HepG2 (cell line): ENCODE measurements around the gene PRSS2. TPM values are rescaled to one million over a fixed set of nuclear protein-coding genes. Genes with fewer than 3 reads are reported as not detected.

Experiments used
- ZBTB8A ChIP-seq: sonication (generic); formaldehyde crosslinking; IDR thresholded peaks from 2 replicates; pipeline ENCODE4 v1.4.0; 2020; ENCODE audit warnings: mild to moderate bottlenecking, low read depth, missing genetic modification reagents, borderline replicate concordance
- polyA plus RNA-seq, 8 experiments: library from polyadenylated mRNA; depleted of rRNA in 3 of 8; stranded (reverse) in 7 of 8; unstranded in 1 of 8; fragments of >200 nt; fragmentation: Illumina TruSeq in 4 of 8; extraction: Trizol in 4 of 8; gene quantifications; 2 replicates each; pipeline versions ENCODE4 v1.2.1 to v1.2.3, GENCODE V29; 2011 to 2016; ENCODE audit warnings: low read depth in 4 of 8, missing spikeins in 1 of 8, mixed read lengths in 1 of 8; ENCODE audit not compliant: insufficient read depth in 1 of 8
- small RNA-seq, 3 experiments: library from RNA; depleted of rRNA; stranded (forward); fragments of <200 nt; gene quantifications; one replicate each; pipeline ENCODE3, GENCODE V24; 2012; ENCODE audit warnings: low read depth in 2 of 3, low replicate concordance in 1 of 3; ENCODE audit not compliant: insufficient read length in 3 of 3, insufficient read depth in 2 of 3
- total RNA-seq, 5 experiments: library from RNA; depleted of rRNA; stranded (reverse); fragments of >200 nt; fragmentation: Illumina TruSeq; extraction: Trizol; gene quantifications; 2 replicates each; pipeline ENCODE4 v1.2.3, GENCODE V29; 2016; ENCODE audit warnings: low read depth in 1 of 5
- TF ChIP-seq, protein P1 (sequence below): IDR thresholded peaks from 2 replicates; pipeline ENCODE4 v1.6.1; 2012; ENCODE audit warnings: low read length, improper control_type of control experiment
- TF ChIP-seq, protein P2 (sequence below): sonication (generic); formaldehyde crosslinking; IDR thresholded peaks from 2 replicates; pipeline ENCODE4 v1.9.0; 2021; ENCODE audit warnings: mild to moderate bottlenecking, missing genetic modification reagents
- TF ChIP-seq, protein P3 (sequence below): sonication (generic); formaldehyde crosslinking; IDR thresholded peaks from 2 replicates; pipeline ENCODE4 v1.5.0; 2020; ENCODE audit warnings: missing genetic modification reagents, mild to moderate bottlenecking, borderline replicate concordance

Gene PRSS2
- total and polyA plus RNA-seq, 2 of the 13 experiments (the other 11 are each of a cell fraction or from before 2014, with no cell fraction given), result not detected

DNA sequence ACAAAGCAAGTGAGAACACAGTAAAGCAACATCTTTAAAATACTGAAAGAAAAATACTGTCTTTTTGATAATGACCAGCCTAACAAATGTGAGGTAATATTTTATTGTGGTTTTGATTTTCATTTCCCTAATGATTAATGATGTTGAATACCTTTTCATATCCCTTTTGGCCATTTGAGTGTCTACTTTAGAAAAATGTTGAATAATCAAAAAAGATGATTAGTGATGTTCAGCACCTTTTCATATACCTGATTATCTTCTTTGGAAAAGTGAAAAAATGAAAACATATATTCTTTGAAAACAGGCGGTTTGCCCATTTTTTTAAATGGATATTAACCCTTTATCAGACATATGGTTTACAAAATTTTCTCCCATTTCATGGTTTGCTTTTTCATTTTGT is 51.9 kb downstream of the PRSS2 start (continued):
- TF ChIP-seq, protein P1, sequence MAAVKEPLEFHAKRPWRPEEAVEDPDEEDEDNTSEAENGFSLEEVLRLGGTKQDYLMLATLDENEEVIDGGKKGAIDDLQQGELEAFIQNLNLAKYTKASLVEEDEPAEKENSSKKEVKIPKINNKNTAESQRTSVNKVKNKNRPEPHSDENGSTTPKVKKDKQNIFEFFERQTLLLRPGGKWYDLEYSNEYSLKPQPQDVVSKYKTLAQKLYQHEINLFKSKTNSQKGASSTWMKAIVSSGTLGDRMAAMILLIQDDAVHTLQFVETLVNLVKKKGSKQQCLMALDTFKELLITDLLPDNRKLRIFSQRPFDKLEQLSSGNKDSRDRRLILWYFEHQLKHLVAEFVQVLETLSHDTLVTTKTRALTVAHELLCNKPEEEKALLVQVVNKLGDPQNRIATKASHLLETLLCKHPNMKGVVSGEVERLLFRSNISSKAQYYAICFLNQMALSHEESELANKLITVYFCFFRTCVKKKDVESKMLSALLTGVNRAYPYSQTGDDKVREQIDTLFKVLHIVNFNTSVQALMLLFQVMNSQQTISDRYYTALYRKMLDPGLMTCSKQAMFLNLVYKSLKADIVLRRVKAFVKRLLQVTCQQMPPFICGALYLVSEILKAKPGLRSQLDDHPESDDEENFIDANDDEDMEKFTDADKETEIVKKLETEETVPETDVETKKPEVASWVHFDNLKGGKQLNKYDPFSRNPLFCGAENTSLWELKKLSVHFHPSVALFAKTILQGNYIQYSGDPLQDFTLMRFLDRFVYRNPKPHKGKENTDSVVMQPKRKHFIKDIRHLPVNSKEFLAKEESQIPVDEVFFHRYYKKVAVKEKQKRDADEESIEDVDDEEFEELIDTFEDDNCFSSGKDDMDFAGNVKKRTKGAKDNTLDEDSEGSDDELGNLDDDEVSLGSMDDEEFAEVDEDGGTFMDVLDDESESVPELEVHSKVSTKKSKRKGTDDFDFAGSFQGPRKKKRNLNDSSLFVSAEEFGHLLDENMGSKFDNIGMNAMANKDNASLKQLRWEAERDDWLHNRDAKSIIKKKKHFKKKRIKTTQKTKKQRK, result no peak
- TF ChIP-seq, protein P2, sequence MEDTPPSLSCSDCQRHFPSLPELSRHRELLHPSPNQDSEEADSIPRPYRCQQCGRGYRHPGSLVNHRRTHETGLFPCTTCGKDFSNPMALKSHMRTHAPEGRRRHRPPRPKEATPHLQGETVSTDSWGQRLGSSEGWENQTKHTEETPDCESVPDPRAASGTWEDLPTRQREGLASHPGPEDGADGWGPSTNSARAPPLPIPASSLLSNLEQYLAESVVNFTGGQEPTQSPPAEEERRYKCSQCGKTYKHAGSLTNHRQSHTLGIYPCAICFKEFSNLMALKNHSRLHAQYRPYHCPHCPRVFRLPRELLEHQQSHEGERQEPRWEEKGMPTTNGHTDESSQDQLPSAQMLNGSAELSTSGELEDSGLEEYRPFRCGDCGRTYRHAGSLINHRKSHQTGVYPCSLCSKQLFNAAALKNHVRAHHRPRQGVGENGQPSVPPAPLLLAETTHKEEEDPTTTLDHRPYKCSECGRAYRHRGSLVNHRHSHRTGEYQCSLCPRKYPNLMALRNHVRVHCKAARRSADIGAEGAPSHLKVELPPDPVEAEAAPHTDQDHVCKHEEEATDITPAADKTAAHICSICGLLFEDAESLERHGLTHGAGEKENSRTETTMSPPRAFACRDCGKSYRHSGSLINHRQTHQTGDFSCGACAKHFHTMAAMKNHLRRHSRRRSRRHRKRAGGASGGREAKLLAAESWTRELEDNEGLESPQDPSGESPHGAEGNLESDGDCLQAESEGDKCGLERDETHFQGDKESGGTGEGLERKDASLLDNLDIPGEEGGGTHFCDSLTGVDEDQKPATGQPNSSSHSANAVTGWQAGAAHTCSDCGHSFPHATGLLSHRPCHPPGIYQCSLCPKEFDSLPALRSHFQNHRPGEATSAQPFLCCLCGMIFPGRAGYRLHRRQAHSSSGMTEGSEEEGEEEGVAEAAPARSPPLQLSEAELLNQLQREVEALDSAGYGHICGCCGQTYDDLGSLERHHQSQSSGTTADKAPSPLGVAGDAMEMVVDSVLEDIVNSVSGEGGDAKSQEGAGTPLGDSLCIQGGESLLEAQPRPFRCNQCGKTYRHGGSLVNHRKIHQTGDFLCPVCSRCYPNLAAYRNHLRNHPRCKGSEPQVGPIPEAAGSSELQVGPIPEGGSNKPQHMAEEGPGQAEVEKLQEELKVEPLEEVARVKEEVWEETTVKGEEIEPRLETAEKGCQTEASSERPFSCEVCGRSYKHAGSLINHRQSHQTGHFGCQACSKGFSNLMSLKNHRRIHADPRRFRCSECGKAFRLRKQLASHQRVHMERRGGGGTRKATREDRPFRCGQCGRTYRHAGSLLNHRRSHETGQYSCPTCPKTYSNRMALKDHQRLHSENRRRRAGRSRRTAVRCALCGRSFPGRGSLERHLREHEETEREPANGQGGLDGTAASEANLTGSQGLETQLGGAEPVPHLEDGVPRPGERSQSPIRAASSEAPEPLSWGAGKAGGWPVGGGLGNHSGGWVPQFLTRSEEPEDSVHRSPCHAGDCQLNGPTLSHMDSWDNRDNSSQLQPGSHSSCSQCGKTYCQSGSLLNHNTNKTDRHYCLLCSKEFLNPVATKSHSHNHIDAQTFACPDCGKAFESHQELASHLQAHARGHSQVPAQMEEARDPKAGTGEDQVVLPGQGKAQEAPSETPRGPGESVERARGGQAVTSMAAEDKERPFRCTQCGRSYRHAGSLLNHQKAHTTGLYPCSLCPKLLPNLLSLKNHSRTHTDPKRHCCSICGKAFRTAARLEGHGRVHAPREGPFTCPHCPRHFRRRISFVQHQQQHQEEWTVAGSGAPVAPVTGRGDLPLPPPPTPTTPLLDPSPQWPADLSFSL, result no peak
- TF ChIP-seq, protein P3, sequence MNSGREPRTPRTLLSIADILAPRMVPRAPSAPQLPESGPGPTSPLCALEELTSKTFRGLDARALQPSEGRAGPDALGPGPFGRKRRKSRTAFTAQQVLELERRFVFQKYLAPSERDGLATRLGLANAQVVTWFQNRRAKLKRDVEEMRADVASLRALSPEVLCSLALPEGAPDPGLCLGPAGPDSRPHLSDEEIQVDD (CRISPR knock-in tag), result no peak
- no peak for TF ChIP-seq ZBTB8A (CRISPR knock-in tag)

Small RNAs within 50 kb of the gene (small RNA-seq; reads per million reads assigned to genes)
- gene TRBD1 (0 reads per million in 3 experiments), gene TRBJ1-1 (0 reads per million in 3 experiments), gene TRBJ1-2 (0 reads per million in 3 experiments), gene TRBJ1-3 (0 reads per million in 3 experiments), gene TRBJ1-4 (0 reads per million in 3 experiments), gene TRBJ1-5 (0 reads per million in 3 experiments), gene TRBJ1-6 (0 reads per million in 3 experiments), gene TRBJ2-1 (0 reads per million in 3 experiments), gene TRBJ2-2 (0 reads per million in 3 experiments), gene TRBJ2-2P (0 reads per million in 3 experiments), gene TRBJ2-3 (0 reads per million in 3 experiments), gene TRBJ2-4 (0 reads per million in 3 experiments), gene TRBJ2-5 (0 reads per million in 3 experiments), gene TRBJ2-6 (0 reads per million in 3 experiments), gene TRBJ2-7 (0 reads per million in 3 experiments)

Other genes with a start within 250 kb of the PRSS2 start
- not detected in 2 replicates for gene PRSS1, start 21.5 kb upstream of the PRSS2 start, total RNA-seq (2016; rRNA removed; fragmentation: Illumina TruSeq; extraction: Trizol)
- not detected in 2 replicates for gene PRSS1, start 21.5 kb upstream of the PRSS2 start, polyA plus RNA-seq (2011; rRNA removed)
- gene EPHB6, start 84.1 kb downstream of the PRSS2 start, total RNA-seq (2016; rRNA removed; fragmentation: Illumina TruSeq; extraction: Trizol), result not detected in 2 replicates
- gene EPHB6, start 84.1 kb downstream of the PRSS2 start, polyA plus RNA-seq (2011; rRNA removed), result not detected in 2 replicates
- gene TRPV6, start 114.8 kb downstream of the PRSS2 start, total RNA-seq (2016; rRNA removed; fragmentation: Illumina TruSeq; extraction: Trizol), result not detected in 2 replicates
- gene TRPV6, start 114.8 kb downstream of the PRSS2 start, polyA plus RNA-seq (2011; rRNA removed), result not detected in 2 replicates
- gene TRPV5, start 162.8 kb downstream of the PRSS2 start, total RNA-seq (2016; rRNA removed; fragmentation: Illumina TruSeq; extraction: Trizol), result not detected in 2 replicates
- gene TRPV5, start 162.8 kb downstream of the PRSS2 start, polyA plus RNA-seq (2011; rRNA removed), result not detected in 2 replicates
- gene LLCFC1, start 168.5 kb downstream of the PRSS2 start, total RNA-seq (2016; rRNA removed; fragmentation: Illumina TruSeq; extraction: Trizol), result not detected in 2 replicates
- not detected in 2 replicates for gene LLCFC1, start 168.5 kb downstream of the PRSS2 start, polyA plus RNA-seq (2011; rRNA removed)
- gene KEL, start 191.4 kb downstream of the PRSS2 start, total RNA-seq (2016; rRNA removed; fragmentation: Illumina TruSeq; extraction: Trizol), result not detected in 2 replicates
- 0.03 and 0.09 TPM in 2 replicates for gene KEL, start 191.4 kb downstream of the PRSS2 start, polyA plus RNA-seq (2011; rRNA removed)